Endodermal cell (in vitro differentiated cells): ENCODE results near the gene DTL. TPM values are rescaled to one million over a fixed set of nuclear protein-coding genes. Genes with fewer than 3 reads are reported as not detected.

Experiments used
- DNase-seq: peaks from one replicate; pipeline ENCODE4 v3.0.0-alpha.2; 2017
- H3K27ac ChIP-seq: 2 replicates; pipeline ENCODE4 v1.5.1; 2013; ENCODE audit warnings: mild to moderate bottlenecking, low read depth, low read length, moderate library complexity
- H3K27me3 ChIP-seq: 2 replicates; pipeline ENCODE4 v1.6.1; 2013; ENCODE audit warnings: mild to moderate bottlenecking, low read length, moderate library complexity; ENCODE audit not compliant: insufficient read depth, control insufficient read depth, poor library complexity, severe bottlenecking
- H3K36me3 ChIP-seq: 2 replicates; pipeline ENCODE4 v1.7.0; 2013; ENCODE audit warnings: mild to moderate bottlenecking, low read length, moderate library complexity; ENCODE audit not compliant: control insufficient read depth, insufficient read depth
- H3K4me1 ChIP-seq: one replicate; pipeline ENCODE4 v1.7.0; 2013; ENCODE audit warnings: low read length; ENCODE audit not compliant: control insufficient read depth, insufficient read depth
- H3K4me3 ChIP-seq: 2 replicates; pipeline ENCODE4 v1.5.1; 2013; ENCODE audit warnings: mild to moderate bottlenecking, low read length, moderate library complexity
- H3K9ac ChIP-seq: 2 replicates; pipeline ENCODE4 v1.6.1; 2013; ENCODE audit warnings: mild to moderate bottlenecking, low read length, moderate library complexity; ENCODE audit not compliant: poor library complexity, severe bottlenecking; ENCODE audit errors: extremely low read depth
- H3K9me3 ChIP-seq: 2 replicates; pipeline ENCODE4 v1.6.1; 2013; ENCODE audit warnings: mild to moderate bottlenecking, low read length, moderate library complexity; ENCODE audit not compliant: control insufficient read depth
- H3K27ac Mint-ChIP-seq: 2 replicates; pipeline ENCODE4 v1.8.0; 2020; ENCODE audit warnings: mixed read lengths
- H3K27me3 Mint-ChIP-seq: 2 replicates; pipeline ENCODE4 v1.8.0; 2021; ENCODE audit warnings: mild to moderate bottlenecking, mixed read lengths; ENCODE audit not compliant: insufficient read depth
- H3K36me3 Mint-ChIP-seq: 2 replicates; pipeline ENCODE4 v1.8.0; 2020; ENCODE audit warnings: low read depth, mixed read lengths
- H3K4me1 Mint-ChIP-seq: 2 replicates; pipeline ENCODE4 v1.8.0; 2020; ENCODE audit warnings: mixed read lengths
- H3K4me3 Mint-ChIP-seq: 2 replicates; pipeline ENCODE4 v1.8.0; 2020; ENCODE audit warnings: mild to moderate bottlenecking, moderate library complexity, mixed read lengths
- H3K9me3 Mint-ChIP-seq: 2 replicates; pipeline ENCODE4 v1.8.0; 2020; ENCODE audit warnings: mild to moderate bottlenecking, mixed read lengths
- WGBS, 2 experiments: methylation state at CpG; one replicate each; pipeline versions ENCODE4 v1.1.5 to v1.1.7; 2013; ENCODE audit warnings: missing lambda C conversion rate in 2 of 2, mixed read lengths in 1 of 2; ENCODE audit not compliant: insufficient coverage in 1 of 2, insufficient read length in 1 of 2; 5-methylcytosine and 5-hydroxymethylcytosine counted together
- total RNA-seq, 2 donors: library from RNA; stranded (reverse); fragmentation: NEBNext Ultra II Directional in 1 of 2; extraction: Animal tissue kit (Norgen Biotek cat#: 25700) in 1 of 2; gene quantifications; 2 replicates in 1 of 2; 3 replicates in 1 of 2; pipeline ENCODE4 v1.2.1, GENCODE V29; 2021
- TF ChIP-seq, protein P1 (sequence below): fragments of 200-600 bp; sonication (generic); conservative IDR thresholded peaks from 2 replicates; pipeline ENCODE4 v1.5.0; 2021; ENCODE audit warnings: antibody characterized with exemption, mild to moderate bottlenecking

Gene DTL
- total RNA-seq, 2 donors from 2014 or later = 45.5 to 73.8 TPM

DNA sequence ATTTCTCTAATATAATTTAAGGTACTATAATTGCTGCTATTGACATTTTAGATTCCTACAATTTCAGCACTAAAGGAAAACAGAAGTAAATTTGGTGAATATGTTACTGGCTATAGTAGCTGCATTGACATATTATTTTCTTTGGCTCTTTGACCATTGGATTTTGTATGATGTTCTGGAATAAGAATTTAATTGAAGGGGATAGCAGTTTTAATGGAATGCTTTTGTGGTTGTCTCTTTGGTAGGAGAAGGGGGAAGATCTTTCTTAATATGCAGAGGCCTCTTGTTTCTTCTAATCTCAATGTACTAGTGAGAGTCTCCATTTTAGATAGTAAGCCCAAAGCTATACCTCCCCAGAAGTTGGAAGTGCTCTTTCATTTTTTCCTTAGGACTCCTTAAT is 6.9 kb downstream of the DTL start:
- Histone ChIP-seq H3K27ac (no peak overlapping the region), H3K9ac (no peak overlapping the region), H3K4me3 (no peak overlapping the region), H3K36me3 (peaks cover 34% of the 10 kb centered on the region), H3K9me3 (no peaks in the 10 kb centered on the region), H3K27me3 (no peaks in the 10 kb centered on the region), H3K4me1 (no peaks in the 10 kb centered on the region)
- Mint-ChIP-seq H3K36me3 (peaks cover 44% of the 10 kb centered on the region), H3K4me3 (no peak overlapping the region), H3K27me3 (no peaks in the 10 kb centered on the region), H3K9me3 (no peaks in the 10 kb centered on the region), H3K4me1 (peaks cover 30% of the 10 kb centered on the region), H3K27ac (no peak overlapping the region)
- no peak for DNase-seq
- TF ChIP-seq, protein P1, sequence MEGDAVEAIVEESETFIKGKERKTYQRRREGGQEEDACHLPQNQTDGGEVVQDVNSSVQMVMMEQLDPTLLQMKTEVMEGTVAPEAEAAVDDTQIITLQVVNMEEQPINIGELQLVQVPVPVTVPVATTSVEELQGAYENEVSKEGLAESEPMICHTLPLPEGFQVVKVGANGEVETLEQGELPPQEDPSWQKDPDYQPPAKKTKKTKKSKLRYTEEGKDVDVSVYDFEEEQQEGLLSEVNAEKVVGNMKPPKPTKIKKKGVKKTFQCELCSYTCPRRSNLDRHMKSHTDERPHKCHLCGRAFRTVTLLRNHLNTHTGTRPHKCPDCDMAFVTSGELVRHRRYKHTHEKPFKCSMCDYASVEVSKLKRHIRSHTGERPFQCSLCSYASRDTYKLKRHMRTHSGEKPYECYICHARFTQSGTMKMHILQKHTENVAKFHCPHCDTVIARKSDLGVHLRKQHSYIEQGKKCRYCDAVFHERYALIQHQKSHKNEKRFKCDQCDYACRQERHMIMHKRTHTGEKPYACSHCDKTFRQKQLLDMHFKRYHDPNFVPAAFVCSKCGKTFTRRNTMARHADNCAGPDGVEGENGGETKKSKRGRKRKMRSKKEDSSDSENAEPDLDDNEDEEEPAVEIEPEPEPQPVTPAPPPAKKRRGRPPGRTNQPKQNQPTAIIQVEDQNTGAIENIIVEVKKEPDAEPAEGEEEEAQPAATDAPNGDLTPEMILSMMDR = no peak

DNA sequence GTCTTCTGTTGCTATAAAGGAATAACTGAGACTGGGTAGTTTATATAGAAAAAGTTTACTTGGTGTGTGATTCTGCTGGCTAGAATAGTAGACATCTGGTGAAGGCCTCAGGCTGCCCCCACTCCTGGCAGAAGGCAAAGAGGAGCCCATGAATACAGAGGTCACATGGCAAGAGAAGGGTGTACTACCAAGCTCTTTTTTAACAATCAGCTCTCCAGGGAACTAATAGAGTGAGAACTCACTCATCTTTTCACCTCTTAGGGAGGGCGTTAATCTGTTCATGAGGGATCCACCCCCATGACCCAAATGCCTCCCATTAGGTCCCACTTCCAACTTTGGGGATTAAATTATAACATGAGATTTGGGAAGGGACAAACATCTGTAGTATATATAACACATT is 9.3 kb downstream of the DTL start:
- Mint-ChIP-seq H3K4me1 (peaks cover 27% of the 10 kb centered on the region), H3K27ac (no peak overlapping the region), H3K36me3 (peaks cover 50% of the 10 kb centered on the region), H3K4me3 (no peak overlapping the region), H3K27me3 (no peaks in the 10 kb centered on the region), H3K9me3 (no peaks in the 10 kb centered on the region)
- no peak overlapping the region for H3K27ac ChIP-seq
- no peak overlapping the region for H3K9ac ChIP-seq
- H3K27me3 ChIP-seq = no peaks in the 10 kb centered on the region
- no peak overlapping the region for H3K4me3 ChIP-seq
- H3K9me3 ChIP-seq = no peaks in the 10 kb centered on the region
- peak; percentile 55 for DNase-seq
- WGBS, 2 experiments = 45% methylated on average over 1 of the region's 1 CpG; no CpG with 5 or more reads in 1 of the 2 experiments
- H3K36me3 ChIP-seq = peaks cover 41% of the 10 kb centered on the region
- TF ChIP-seq, protein P1 = no peak
- no peaks in the 10 kb centered on the region for H3K4me1 ChIP-seq

DNA sequence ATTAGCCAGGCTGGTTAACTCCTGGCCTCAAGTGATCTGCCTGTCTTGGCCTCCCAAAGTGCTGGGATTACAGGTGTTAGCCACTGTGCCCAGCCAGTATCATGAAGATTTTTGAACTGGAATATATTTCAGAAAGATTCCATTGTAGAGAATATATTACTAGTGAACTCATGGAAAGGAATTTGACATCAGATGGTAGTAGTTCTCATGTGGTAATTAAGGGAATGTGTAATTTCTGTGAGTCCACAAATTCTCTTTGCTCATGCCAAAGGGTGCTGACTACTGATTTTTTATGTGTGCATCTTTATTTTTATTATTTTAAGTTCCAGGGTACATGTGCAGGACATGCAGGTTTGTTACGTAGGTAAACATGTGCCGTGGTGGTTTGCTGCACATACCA is 10.4 kb downstream of the DTL start:
- H3K9me3 ChIP-seq = no peaks in the 10 kb centered on the region
- H3K36me3 Mint-ChIP-seq = peaks cover 52% of the 10 kb centered on the region
- H3K36me3 ChIP-seq = peaks cover 52% of the 10 kb centered on the region

More for the DNA sequence above, 10.4 kb downstream of the DTL start:
- Histone ChIP-seq H3K4me1 (no peaks in the 10 kb centered on the region), H3K4me3 (no peak overlapping the region), H3K9ac (no peak overlapping the region), H3K27me3 (no peaks in the 10 kb centered on the region), H3K27ac (no peak overlapping the region)
- H3K27ac Mint-ChIP-seq = no peak overlapping the region
- no peak overlapping the region for H3K4me3 Mint-ChIP-seq
- WGBS, 2 experiments = 92 to 93% methylated on average over 2 of the region's 2 CpGs
- TF ChIP-seq, protein P1 = no peak
- no peak for DNase-seq
- no peaks in the 10 kb centered on the region for H3K9me3 Mint-ChIP-seq
- H3K27me3 Mint-ChIP-seq = no peaks in the 10 kb centered on the region
- peaks cover 23% of the 10 kb centered on the region for H3K4me1 Mint-ChIP-seq
